GM12801 (cell line): ENCODE measurements around the gene CX3CL1.

Experiments
- TF ChIP-seq, protein P1 (sequence below): IDR thresholded peaks from one replicate; pipeline ENCODE4 v1.5.1; 2011; ENCODE audit warnings: control low read depth; ENCODE audit not compliant: insufficient read length; ENCODE audit errors: extremely low read depth

Gene CX3CL1

DNA sequence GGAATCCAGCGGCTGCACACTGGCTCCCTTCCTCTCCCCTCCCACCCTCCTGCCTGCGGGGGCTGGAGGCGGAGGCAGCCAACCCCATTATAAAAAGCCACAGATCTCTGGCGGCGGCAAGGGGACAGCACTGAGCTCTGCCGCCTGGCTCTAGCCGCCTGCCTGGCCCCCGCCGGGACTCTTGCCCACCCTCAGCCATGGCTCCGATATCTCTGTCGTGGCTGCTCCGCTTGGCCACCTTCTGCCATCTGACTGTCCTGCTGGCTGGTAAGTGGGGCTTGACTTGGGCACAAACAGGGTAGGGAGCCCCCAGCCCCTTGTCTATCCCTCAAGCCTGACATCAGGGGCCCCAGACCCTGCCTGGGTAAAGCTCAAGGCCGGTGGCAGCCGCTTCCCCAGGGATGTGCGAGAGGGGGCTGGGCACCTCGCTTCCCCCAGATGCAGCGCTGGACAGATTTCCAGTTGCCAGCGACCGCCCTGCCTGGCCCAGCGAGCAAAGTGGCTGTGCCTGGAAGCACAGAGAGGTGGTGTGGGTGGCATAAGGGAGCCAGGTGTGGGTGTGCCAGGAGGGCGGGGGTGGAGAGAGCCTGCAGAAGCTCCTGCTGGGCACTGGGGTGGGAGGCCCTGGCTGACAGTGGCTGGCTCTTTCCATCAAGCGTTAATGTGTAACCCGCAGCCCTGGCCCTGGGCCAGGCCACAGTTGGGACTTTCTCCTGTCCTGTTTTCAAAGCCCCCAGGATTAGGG, at the start of gene CX3CL1:
Gene CX3CL1, plus strand, starts transcription at position 119 of the 745 bp plus-strand sequence. Its CDS starts 79 bp downstream, at position 198.
- TF ChIP-seq, protein P1, sequence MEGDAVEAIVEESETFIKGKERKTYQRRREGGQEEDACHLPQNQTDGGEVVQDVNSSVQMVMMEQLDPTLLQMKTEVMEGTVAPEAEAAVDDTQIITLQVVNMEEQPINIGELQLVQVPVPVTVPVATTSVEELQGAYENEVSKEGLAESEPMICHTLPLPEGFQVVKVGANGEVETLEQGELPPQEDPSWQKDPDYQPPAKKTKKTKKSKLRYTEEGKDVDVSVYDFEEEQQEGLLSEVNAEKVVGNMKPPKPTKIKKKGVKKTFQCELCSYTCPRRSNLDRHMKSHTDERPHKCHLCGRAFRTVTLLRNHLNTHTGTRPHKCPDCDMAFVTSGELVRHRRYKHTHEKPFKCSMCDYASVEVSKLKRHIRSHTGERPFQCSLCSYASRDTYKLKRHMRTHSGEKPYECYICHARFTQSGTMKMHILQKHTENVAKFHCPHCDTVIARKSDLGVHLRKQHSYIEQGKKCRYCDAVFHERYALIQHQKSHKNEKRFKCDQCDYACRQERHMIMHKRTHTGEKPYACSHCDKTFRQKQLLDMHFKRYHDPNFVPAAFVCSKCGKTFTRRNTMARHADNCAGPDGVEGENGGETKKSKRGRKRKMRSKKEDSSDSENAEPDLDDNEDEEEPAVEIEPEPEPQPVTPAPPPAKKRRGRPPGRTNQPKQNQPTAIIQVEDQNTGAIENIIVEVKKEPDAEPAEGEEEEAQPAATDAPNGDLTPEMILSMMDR: no peak

GRCh38 chr16:57324749-57325148, 47.5 kb upstream of the CX3CL1 start:
- TF ChIP-seq, protein P1: no peak

GRCh38 chr16:57325458-57325857, 46.8 kb upstream of the CX3CL1 start:
- TF ChIP-seq, protein P1: no peak

DNA sequence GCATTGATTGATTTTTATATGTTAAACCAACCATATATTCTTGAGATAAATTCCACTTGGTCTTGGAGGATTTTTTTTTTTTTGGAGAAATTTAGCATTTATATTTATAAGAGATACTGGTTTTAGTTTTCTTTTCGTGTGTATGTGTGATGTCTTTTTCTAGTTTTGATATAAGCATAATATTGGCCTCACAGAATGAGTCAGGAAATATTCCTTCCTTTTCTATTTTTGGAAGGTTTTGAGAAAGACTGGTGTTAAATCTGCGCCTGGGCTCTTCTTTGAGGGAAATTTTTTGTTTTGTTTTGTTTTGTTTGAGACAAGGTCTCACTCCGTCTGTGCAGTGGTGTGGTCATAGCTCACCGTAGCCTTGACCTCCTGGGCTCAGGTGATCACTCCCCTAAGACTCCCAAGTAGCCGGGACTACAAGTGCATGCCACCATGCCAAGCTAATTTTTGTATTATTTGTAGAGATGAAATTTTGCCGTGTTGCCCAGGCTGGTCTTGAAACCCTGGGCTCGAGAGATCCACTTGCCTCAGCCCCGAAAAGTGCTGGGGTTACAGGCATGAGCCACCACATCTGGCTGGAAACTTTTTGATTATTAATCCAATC, 42.5 kb upstream of the CX3CL1 start:
- TF ChIP-seq, protein P1: no peak

DNA sequence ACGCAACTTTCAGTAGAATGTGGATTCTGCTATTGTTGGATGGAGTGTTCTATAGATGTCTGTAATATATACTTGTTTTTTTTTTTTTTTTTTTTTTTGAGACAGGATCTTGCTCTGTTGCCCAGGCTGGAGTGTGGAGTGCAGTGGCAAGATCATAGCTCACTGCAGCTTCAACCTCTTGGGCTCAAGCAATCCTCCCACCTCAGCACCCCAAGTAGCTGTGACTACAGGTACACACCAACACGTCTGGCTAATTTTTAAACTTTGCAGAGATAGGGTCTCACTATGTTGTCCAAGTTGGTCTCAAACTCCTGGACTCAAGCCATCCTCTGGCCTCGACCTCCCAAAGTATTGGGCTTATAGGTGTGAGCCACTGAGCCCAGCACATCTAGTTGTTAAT, 40.9 kb upstream of the CX3CL1 start:
- TF ChIP-seq, protein P1: no peak

DNA sequence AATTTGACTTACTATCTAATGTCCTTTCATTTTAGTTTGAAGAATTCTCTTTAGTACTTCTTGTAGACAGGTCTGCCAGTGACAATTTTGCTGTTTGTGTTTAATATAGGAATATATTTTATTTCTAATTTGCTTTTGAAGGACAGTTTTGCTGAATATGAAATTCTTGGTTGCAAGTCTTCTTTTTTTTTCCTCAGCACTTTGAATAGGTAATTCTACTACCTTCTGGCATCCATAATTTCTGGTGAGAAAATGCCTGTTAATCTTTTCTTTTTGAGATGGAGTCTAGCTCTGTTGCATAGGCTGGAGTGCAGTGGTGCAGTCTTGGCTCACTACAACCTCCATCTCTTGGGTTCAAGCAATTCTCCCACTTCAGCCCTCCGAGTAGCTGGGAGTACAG, 38.9 kb upstream of the CX3CL1 start:
- TF ChIP-seq, protein P1: no peak

GRCh38 chr16:57335366-57335765, 36.9 kb upstream of the CX3CL1 start:
- TF ChIP-seq, protein P1: no peak
